Myocyte (in vitro differentiated cells): Measurements from ENCODE around the gene ZPBP. TPM values are rescaled to one million over a fixed set of nuclear protein-coding genes. Genes with fewer than 3 reads are reported as not detected.

Experiments
- DNase-seq: peaks from one replicate; pipeline ENCODE4 v3.0.0-alpha.2; 2012; ENCODE audit warnings: low read depth
- polyA plus RNA-seq: library from polyadenylated mRNA; unstranded; fragments of >200 nt; gene quantifications from one replicate; pipeline ENCODE4 v1.2.1, GENCODE V29; 2012; ENCODE audit warnings: missing spikeins
- total RNA-seq: library from RNA; depleted of rRNA; stranded (reverse); fragments of >200 nt; gene quantifications from 2 replicates; pipeline ENCODE4 v1.2.3, GENCODE V29; 2014

Gene ZPBP, protein sequence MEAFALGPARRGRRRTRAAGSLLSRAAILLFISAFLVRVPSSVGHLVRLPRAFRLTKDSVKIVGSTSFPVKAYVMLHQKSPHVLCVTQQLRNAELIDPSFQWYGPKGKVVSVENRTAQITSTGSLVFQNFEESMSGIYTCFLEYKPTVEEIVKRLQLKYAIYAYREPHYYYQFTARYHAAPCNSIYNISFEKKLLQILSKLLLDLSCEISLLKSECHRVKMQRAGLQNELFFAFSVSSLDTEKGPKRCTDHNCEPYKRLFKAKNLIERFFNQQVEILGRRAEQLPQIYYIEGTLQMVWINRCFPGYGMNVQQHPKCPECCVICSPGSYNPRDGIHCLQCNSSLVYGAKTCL
- not detected in 2 replicates for total RNA-seq
- not detected for polyA plus RNA-seq

DNA sequence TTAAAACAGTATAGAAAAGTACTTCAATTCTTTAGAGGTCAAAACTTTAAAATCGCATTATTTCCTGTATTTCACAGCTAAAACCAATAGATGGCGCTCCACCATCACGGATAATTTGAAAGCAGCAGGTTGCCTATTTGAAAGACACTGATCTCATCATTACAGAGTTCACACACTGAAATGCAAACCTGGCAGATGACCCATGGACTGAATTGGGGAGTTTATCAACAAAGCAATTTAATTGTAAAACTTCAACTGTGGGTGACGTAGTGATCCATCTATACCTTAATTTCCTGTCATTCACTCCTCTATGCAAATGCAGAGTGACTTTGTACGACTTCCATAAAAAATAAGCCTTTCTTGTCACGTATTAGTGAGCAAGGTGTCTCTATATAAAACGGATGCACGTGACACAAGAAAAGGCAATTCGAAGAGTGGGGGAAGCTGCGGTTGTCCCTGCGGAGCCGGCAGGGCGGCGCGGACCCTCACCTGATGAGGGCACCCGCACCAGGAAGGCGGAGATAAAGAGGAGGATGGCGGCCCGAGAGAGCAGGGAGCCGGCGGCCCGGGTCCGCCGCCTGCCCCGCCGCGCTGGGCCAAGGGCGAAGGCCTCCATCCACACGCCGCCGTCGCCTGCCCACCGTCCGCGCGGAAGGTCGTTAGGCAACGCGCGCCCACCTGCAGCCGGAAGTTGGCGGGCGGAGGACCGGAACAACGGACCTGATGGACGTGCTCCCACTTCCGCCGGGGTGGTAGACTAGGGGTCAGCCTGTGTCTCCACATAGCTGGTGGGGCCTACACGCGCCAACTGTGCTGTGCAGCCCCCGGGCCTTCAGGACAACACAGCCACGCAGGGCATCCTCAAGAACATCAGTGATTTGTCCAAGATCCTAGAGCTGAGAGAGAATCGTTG lies at the start of gene ZPBP:
TSS of gene ZPBP (minus strand) at position 668 of the 913 bp plus-strand sequence. CDS start at position 616, 52 bp downstream.
- peak; percentile 45 for DNase-seq

DNA sequence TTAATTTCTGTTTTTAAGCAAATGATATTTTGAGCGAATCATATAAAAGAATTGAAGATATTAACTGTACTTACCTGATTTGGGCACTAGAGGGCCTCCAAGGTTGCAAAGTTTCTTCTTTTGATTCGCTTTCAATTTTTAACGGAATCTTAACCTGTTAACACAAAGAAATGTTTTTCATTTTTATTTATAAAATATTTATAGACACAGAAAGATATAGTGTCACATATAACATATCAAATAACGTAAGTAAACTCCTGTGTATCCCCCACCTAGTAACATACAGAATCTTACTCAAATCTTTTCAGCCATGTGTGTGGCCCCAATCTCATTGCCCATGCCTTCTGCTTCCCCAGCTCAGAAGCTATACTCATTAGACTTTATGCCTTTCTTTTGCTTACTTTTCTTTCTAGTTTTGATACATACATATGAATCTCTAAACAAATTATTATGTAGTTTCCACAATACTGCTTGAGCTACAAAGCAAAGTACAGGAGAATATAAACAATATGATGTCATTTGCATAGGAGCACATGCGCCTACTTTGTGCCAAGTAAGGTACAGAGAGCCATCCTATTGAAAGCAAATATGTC lies 49.5 kb upstream of the ZPBP start:
- peak; percentile 62 for DNase-seq

DNA sequence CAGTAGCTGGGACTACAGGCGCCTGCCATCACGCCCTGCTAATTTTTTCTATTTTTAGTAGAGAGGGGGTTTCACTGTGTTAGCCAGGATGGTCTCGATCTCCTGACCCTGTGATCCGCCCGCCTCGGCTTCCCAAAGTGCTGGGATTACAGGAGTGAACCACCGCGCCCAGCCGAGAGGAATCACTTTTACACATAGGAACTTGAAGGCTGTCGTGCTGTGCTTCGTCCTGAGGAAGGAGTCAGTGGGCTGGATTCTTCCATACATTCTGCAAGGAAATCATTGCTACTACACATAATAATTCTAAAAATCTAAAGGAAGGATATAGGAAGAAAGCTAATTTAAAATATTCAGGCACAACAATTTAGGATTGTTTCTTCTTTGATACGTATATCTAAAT lies 48.8 kb upstream of the ZPBP start:
- no peak for DNase-seq

DNA sequence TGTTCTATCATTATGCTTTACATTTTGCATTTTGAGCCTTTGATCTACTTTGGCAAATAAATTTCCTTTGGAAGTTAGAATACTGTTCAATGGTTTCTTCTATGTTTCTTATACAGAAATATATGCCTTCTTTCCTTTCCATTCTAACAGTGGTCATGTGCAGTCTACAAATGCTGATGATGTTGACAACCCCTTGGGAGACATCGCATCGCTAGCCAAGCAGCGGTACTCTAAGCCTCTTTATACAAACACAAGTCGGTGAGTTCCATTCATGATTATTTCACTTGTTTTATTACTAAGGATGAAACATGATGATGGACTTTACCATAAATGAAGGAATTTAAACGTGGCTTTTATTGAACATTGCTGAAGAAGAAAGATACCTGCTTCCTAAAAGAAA lies 48.1 kb upstream of the ZPBP start:
- DNase-seq = no peak

DNA sequence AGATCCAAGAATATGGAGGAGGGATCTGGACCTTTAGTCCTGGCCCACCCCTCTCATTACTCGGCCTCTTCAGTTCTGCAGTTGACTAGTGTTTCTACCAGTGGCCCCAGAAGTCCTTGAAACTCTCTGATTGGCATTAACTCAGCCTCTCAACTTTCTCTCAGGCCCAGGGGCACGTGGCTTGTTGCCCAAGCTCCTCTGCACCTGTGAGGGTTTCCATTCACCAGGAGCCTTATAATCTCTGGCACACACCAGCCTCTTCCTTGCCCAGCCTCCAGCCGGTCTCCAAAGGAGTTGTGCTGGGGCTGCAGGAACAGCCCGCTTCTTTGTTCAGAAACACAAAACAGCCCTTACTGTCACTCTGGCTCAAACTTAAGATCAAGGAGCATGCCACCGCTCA lies 47.6 kb upstream of the ZPBP start:
- no peak for DNase-seq

DNA sequence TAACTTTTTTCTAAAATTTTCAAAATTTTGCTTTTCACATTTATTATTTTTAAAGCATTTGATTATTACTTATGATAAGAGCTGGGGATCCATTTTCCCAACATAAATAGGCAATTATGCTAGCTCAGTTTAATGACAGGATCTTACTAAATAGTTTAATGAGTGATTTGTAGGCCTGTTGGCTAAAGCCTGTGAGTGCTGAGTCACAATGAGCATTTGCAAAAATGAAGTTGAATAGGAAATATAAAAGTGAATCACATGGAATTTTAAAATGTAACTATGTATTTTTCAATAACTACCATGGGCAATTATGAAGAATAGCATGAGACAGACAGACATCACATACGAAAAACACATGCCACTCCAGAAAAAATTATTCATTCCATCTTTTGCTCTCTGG lies 45.1 kb upstream of the ZPBP start:
- no peak for DNase-seq

DNA sequence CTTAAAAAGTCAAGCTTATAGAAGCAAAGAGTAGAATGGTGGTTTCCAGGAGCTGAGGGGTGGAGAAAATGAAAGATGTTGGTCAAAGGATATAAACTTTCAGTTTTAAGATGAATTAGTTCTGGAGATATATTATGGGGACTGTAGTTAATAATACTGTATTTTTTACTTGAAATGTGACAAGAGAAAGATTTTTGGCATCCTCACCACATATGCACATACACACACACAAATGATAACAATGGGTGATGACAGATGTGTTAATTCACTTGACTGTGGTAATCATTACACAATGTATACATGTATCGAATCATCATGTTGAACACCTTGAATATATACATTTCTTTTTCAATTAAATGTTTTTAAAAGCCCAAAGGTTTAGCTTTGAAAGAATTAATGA lies 32.7 kb upstream of the ZPBP start:
- DNase-seq = no peak

DNA sequence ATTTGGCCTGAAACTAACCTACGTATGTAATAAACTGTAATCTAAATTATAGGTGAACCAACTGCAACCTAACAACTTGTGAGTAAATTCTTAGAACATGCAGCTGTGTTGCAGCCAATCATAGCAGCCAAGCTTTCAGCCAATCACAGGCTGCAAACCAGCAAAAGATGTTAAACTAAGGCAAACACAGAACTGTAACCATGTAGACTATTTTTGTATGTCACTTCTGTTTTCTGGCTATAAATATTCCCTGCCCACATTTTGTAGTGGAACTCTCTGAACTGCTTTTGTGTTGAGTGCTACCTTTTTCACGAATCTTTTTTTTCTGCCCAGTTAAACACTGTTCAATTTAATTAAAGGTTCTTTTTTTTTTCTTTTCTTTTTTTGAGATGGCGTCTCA lies 28.2 kb upstream of the ZPBP start:
- DNase-seq = no peak

DNA sequence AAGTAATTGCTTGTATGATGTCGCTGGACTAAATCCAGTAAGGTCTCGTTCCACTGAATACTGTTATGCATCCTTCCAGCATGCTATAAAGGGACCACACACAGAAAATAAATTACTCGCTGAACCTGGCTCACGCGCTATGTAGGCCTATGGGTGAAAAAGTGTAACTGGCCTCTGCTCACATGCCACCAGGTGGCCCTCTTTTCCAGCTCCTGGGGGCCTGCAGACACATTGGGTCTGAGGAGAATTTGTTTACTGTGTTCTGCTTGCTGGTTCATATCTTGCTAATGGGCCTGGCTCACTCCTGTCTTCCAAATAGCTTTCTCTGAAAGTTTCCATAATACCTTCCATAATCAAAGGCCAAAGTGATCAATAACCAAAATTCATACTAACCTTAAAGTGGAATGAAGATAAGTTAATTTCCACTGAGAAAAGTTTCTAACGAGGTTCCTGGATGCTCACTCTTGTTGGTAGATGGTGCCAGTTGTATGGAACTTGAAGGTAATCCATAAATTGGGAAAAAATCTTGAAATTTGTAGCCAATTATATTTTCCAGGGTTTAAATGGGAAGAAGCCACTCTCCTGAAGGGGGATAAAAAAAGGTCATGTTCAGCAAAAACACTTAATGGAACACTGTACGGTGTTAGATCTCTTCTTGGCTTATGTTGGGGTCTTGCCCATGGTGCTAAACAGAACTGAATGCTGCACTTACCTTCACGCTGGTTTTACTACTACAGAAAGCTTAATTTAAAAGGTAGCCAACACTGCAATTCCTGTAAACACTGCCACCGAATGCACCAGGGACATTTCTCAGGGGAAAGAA lies 27.0 kb upstream of the ZPBP start:
- DNase-seq = no peak

DNA sequence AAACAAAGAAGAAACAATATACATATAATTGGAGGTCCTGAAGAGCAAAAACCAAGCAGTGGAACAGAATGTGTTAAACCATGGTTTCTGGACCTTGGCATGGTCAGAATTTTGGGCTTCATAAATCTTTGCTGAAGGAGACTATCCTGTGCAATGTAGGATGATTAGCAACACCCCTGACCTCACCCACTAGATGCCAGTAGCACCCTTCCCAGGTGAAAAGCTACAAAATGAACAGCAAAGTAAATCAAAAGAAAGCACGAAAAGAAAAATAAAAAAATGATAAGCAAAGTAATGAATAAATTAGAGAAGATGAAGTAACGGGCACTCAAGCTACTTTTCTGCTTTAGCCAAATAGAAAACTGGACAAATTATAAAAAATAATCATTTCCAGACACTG lies 19.2 kb upstream of the ZPBP start:
- DNase-seq = no peak

DNA sequence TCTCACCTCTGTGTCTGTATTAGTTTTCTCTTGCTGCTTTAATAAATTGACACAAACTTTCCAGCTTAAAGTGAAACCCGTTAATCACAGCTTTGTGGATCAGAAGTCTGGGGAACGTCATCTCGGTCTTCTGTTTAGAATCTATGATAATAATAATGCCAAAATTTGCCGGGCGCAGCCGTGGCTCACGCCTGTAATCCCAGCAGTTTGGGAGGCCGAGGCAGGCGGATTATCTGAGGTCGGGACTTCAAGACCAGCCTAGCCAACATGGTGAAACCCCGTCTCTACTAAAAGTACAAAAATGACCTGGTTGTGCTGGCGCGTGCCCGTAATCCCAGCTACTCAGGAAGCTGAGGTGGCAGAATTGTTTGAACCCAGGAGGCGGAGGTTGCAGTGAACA lies 8.8 kb upstream of the ZPBP start:
- no peak for DNase-seq

DNA sequence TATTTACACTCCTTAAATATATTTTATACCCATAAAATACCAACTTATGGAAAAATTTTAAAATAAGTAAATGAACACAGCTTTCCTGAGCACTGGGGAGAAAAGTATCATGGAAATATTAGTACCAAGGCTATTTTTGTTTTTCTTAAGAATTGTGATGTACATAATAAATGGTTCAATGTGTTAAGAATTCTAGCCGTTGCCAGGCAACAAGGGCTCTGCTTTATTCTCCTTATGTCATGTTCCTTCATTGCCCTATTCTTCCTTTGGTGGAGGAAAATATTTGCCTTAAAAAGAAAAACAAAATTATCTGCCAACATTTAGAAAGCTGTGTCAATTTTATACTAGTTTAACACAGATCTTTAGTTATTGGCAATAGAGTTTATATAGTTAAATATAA lies 2.6 kb upstream of the ZPBP start:
- no peak for DNase-seq

DNA sequence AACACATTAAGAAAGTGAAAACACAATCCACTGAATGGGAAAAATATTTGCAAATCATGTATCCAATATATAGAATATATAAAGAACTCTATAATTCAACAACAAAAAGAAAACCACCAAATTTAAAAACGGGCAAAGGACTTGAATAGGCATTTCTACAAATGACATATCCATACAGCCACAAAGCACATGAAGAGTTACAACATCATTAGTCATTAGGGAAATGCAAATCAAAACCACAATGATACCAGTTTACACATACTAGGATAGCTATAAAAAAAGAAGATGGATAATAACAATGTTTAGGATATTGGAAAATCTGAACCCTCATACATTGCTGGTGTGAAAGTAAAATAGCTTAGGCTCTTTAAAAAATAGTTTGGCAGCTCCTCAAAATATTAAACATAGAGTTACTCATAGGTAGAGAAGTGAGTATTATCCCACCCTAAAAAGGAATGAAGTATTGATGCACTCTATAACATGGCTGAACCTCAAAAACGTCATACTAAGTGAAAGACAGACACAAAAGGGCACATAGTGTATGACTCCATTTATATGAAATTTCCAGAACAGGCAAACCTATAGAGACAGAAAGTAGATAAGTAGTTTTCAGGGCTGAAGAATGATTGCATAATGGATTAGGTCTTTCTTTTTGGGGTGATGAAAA lies 4.5 kb downstream of the ZPBP start:
- no peak for DNase-seq

DNA sequence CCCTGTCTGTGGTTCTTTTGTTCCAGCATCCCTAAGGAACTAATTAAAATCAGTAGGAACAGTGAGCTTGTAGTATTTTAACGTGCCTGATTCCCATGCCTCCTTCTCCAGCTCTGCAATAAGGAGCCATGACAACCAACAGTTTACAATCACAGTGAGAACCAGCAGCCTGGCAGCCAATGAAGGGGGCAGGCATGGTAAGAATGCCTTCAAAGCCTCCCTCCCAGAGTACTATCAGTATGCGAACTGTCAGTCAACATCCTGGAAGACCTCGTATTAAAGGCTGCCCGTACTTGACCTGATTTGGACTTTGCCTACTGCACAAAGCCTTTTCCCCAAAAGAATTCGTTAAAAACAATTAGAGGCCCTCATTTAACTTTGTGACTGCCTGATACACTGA lies 7.7 kb downstream of the ZPBP start:
- no peak for DNase-seq

DNA sequence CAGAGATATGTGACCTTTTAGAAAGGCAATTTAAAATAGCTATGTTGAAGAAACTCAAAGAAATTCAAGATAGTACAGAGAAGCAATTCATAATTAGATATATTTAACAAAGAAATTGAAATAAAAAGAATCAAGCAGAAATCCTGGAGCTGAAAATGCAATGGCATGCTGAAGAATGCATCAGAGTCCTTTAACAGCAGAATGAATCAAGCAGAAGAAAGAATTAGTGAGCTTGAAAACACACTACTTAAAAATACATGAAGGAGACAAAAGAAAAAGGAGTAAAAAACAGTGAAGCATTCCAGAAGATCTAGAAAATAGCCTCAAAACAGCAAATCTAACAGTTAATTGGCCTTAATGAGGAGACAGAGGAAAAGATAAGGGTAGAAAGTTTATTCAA lies 20.0 kb downstream of the ZPBP start:
- DNase-seq = no peak

DNA sequence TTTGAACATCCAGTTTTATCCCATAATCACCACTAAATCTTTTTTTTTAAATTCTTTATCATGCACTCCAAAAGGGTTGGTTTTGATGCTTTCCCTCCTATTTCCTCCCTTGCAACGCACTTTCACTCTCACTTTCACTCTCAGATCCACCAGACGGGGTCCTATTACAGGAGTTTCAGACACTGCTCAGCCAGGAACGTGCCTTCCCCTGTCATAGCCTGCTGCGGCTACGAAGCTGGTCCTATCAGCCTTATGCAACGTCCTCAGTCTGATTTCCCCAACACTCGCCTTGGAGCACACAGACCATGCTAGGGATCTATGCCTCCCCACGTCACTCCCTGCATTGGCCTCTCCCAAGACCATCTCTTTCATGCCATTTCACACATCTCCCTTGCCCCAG lies 23.4 kb downstream of the ZPBP start:
- no peak for DNase-seq

DNA sequence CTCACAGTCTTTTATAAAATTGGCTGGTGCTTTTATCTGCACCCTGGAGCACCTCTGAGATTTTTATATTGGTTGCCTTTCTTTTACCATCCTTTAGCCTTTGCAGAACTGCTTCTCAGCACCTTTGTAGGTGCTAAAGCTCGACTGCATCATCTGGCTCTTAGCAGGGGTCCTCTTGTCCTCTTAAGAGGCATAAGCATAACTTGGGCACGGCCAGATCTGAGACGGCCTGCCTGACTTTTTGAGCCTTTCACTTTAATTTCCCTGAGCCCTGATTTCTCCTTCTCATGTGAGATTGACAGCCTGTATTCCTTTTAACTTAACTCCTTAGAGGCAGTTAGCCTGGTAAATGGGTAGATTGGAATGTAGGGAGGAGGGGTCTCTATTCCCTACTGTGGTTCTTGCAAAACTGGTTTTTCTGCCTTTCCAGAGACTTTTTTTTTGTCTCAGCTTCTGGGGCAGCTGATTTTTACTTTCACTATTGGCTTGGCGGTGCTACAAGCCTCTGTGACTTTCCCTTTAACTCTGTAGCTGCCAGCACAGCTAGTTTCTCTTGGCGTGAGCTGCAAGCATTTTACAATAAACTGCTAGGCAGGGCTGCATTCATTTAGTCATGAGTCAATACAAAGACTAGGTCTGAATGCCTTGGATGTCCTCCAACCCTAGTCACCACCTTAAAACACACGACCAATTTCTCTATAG lies 24.0 kb downstream of the ZPBP start:
- DNase-seq = peak; percentile 8

DNA sequence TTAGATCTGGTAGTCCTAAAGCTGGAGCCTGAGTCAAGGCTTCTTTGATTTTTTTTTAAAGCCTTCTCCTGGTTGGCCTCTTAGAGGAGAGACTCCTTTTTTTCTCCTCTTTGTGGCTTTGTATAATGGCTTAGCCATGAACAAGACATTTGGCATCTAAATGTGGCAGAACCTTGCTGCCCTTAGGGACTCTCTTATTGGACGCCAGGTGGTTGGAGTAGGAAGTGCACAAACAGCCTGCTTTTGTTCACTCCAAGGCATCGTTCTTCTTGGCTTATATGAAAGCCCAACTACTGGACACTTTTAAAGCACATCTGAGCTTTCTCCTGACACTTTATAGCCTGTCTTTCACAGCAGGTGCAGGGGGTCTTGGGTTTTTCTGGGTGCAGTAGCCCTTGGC lies 25.0 kb downstream of the ZPBP start:
- DNase-seq = peak; percentile 1

DNA sequence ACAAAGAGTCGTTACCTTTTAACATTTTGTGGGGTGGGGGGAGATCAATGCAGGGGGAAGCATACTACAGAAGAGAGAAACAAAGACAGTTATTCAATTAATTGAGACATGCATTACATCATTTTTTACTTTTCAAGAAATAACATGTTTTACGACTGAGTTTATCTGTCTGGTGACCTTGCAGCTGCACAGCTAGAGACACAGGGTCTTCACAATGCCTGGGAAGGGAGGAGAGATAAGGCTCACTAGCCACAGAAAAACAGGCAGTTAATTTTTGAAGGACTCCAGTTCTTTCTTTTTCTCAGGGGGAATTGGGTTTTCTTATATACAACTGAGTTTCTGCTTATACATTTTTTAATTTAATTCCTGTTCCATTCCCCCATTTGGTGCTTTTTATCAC lies 30.1 kb downstream of the ZPBP start:
- no peak for DNase-seq

DNA sequence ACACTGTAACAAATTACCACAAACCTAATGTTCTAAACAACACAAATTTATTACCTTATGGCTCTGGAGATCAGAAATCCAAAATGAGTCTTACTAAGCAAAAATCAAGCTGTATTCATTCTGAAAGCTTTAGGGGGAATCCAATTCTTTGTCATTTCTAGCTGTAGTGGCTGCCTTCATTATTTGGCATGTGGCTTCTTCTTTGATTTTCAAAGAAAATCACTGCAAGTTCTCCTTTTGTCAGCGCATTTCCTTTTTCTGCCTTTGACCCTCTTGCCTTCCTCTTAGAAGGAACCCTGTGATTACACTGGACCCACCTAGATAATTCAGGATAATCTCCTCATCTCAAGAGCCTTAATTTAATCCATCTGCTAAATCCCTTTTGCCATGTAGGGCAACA lies 36.9 kb downstream of the ZPBP start:
- no peak for DNase-seq
